ENCODE results near the gene FES. TPM values are rescaled to one million over a fixed set of nuclear protein-coding genes. Genes with fewer than 3 reads are reported as not detected.
A peak's percentile ranks its signal among the peaks of the same experiment; 100 is the strongest.

FES gene
- total and polyA plus RNA-seq, 2 of the 13 experiments (the other 11 are each of a cell fraction or from before 2014, with no cell fraction given), result 4.0 to 9.5 TPM

- peak; percentile 80; the same call in 1 of the 2 replicates for TF ChIP-seq ZNF12 (CRISPR knock-in tag; IDR thresholded peaks at IDR 0.05)
- peak; percentile 98 for TF ChIP-seq TOPORS (CRISPR knock-in tag; IDR thresholded peaks at IDR 0.05)
- TF ChIP-seq POLR2AphosphoS2 (IDR thresholded peaks at IDR 0.05; ENCODE audit: low read depth, low read length), result no peak
- TF ChIP-seq, protein P1, sequence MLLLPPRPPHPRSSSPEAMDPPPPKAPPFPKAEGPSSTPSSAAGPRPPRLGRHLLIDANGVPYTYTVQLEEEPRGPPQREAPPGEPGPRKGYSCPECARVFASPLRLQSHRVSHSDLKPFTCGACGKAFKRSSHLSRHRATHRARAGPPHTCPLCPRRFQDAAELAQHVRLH (CRISPR knock-in tag; IDR thresholded peaks at IDR 0.05; ENCODE audit: borderline replicate concordance, low read depth), result peak; percentile 93; the same call in 1 of the 2 replicates
- no peak for TF ChIP-seq ZNF615 (CRISPR knock-in tag; IDR thresholded peaks at IDR 0.05; ENCODE audit: borderline replicate concordance)
- TF ChIP-seq, protein P2, sequence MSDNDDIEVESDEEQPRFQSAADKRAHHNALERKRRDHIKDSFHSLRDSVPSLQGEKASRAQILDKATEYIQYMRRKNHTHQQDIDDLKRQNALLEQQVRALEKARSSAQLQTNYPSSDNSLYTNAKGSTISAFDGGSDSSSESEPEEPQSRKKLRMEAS (IDR thresholded peaks at IDR 0.05), result peak; percentile 78
- TF ChIP-seq BCL6 (CRISPR knock-in tag; IDR thresholded peaks at IDR 0.05), result peak; percentile 100
- peak; percentile 90 for TF ChIP-seq ZFX (CRISPR knock-in tag; IDR thresholded peaks at IDR 0.05; ENCODE audit: low read depth)
- TF ChIP-seq TEF (CRISPR knock-in tag; IDR thresholded peaks at IDR 0.05), result 0 out of 2 replicates have a peak, but pooled peaks have one; percentile 35
- TF ChIP-seq, protein P3, sequence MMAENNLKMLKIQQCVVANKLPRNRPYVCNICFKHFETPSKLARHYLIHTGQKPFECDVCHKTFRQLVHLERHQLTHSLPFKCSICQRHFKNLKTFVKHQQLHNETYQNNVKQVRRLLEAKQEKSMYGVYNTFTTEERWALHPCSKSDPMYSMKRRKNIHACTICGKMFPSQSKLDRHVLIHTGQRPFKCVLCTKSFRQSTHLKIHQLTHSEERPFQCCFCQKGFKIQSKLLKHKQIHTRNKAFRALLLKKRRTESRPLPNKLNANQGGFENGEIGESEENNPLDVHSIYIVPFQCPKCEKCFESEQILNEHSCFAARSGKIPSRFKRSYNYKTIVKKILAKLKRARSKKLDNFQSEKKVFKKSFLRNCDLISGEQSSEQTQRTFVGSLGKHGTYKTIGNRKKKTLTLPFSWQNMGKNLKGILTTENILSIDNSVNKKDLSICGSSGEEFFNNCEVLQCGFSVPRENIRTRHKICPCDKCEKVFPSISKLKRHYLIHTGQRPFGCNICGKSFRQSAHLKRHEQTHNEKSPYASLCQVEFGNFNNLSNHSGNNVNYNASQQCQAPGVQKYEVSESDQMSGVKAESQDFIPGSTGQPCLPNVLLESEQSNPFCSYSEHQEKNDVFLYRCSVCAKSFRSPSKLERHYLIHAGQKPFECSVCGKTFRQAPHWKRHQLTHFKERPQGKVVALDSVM (CRISPR knock-in tag; IDR thresholded peaks at IDR 0.05), result peak; percentile 68
- TF ChIP-seq ATF6 (CRISPR knock-in tag; conservative IDR thresholded peaks at IDR 0.05), result no peak
- peak; percentile 71 for TF ChIP-seq BHLHE40 (IDR thresholded peaks at IDR 0.05; ENCODE audit: low read length)
- no peak for TF ChIP-seq ZNF607 (CRISPR knock-in tag; IDR thresholded peaks at IDR 0.05; ENCODE audit: borderline replicate concordance)
- TF ChIP-seq, protein P4, sequence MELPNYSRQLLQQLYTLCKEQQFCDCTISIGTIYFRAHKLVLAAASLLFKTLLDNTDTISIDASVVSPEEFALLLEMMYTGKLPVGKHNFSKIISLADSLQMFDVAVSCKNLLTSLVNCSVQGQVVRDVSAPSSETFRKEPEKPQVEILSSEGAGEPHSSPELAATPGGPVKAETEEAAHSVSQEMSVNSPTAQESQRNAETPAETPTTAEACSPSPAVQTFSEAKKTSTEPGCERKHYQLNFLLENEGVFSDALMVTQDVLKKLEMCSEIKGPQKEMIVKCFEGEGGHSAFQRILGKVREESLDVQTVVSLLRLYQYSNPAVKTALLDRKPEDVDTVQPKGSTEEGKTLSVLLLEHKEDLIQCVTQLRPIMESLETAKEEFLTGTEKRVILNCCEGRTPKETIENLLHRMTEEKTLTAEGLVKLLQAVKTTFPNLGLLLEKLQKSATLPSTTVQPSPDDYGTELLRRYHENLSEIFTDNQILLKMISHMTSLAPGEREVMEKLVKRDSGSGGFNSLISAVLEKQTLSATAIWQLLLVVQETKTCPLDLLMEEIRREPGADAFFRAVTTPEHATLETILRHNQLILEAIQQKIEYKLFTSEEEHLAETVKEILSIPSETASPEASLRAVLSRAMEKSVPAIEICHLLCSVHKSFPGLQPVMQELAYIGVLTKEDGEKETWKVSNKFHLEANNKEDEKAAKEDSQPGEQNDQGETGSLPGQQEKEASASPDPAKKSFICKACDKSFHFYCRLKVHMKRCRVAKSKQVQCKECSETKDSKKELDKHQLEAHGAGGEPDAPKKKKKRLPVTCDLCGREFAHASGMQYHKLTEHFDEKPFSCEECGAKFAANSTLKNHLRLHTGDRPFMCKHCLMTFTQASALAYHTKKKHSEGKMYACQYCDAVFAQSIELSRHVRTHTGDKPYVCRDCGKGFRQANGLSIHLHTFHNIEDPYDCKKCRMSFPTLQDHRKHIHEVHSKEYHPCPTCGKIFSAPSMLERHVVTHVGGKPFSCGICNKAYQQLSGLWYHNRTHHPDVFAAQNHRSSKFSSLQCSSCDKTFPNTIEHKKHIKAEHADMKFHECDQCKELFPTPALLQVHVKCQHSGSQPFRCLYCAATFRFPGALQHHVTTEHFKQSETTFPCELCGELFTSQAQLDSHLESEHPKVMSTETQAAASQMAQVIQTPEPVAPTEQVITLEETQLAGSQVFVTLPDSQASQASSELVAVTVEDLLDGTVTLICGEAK (IDR thresholded peaks at IDR 0.05), result no peak
- TF ChIP-seq, protein P4 (CRISPR knock-in tag; IDR thresholded peaks at IDR 0.05), result peak; percentile 85
These were observed 10.2 kb upstream of the FES start (continued) for GRCh38 chr15:90873998-90874605.

Measured in HepG2 (cell line).